Heart left ventricle (tissue), 16 donors: ENCODE results near the gene SLC9A8. TPM values are rescaled to one million over a fixed set of nuclear protein-coding genes. Genes with fewer than 3 reads are reported as not detected.

ENCODE experiments used
- ATAC-seq, 4 donors: fragments of 200-7000 bp; cut with Tn5 transposase; one replicate each; pipeline ENCODE4 v1.9.1; 2020 to 2022; ENCODE audit warnings: moderate library complexity in 4 of 4, mild to moderate bottlenecking in 3 of 4, moderate number of reproducible peaks in 1 of 4
- DNase-seq, 5 donors: peaks; one replicate each; pipeline ENCODE4 v3.0.0-alpha.2; 2020
- H3K27ac ChIP-seq, 12 donors: fragments of 200-600 bp; sonication (generic) in 4 of 12; one replicate each; pipeline versions ENCODE4 v1.5.0 to v1.8.0; 2016 to 2022; ENCODE audit warnings: mild to moderate bottlenecking in 2 of 12
- H3K27me3 ChIP-seq, 9 donors: fragments of 200-600 bp; sonication (generic) in 2 of 9; one replicate each; pipeline versions ENCODE4 v1.5.1 to v1.8.0; 2016 to 2022; ENCODE audit warnings: mild to moderate bottlenecking in 3 of 9
- H3K36me3 ChIP-seq, 9 donors: fragments of 200-600 bp; sonication (generic) in 2 of 9; one replicate each; pipeline versions ENCODE4 v1.5.0 to v1.8.0; 2018 to 2022; ENCODE audit warnings: mild to moderate bottlenecking in 2 of 9
- H3K4me1 ChIP-seq, 12 donors: fragments of 200-600 bp; sonication (generic) in 4 of 12; one replicate each; pipeline versions ENCODE4 v1.5.0 to v1.8.0; 2016 to 2022; ENCODE audit warnings: mild to moderate bottlenecking in 3 of 12
- H3K4me3 ChIP-seq, 12 donors: fragments of 200-600 bp; sonication (generic) in 4 of 12; one replicate each; pipeline versions ENCODE4 v1.5.0 to v1.8.0; 2017 to 2022; ENCODE audit warnings: mild to moderate bottlenecking in 9 of 12, moderate library complexity in 4 of 12
- H3K9me3 ChIP-seq, 12 donors: fragments of 200-600 bp; sonication (generic) in 4 of 12; one replicate each; pipeline versions ENCODE4 v1.5.0 to v1.8.0; 2016 to 2022; ENCODE audit warnings: mild to moderate bottlenecking in 1 of 12
- POLR2A ChIP-seq, 2 donors: fragments of 450-650 bp; IDR thresholded peaks; one replicate each; pipeline ENCODE4 v1.6.1; 2017; ENCODE audit warnings: antibody characterized with exemption in 2 of 2, mild to moderate bottlenecking in 2 of 2, moderate library complexity in 2 of 2
- WGBS, 4 donors: extraction: QIAGEN DNeasy Blood & Tissue Kit in 2 of 4; methylation state at CpG; one replicate each; pipeline versions ENCODE4 v1.1.5 to v1.1.7; 2013 to 2018; 5-methylcytosine and 5-hydroxymethylcytosine counted together
- intact Hi-C, 10 donors: fragments of 100-400 bp; cut with DNase I; formaldehyde crosslinking; loops; one replicate each; pipeline versions ENCODE4 v1.11.1 to v1.14.2; 2022
- long read RNA-seq, 3 donors: library from polyadenylated mRNA; unstranded; transcript quantifications; one replicate each; pipeline ENCODE4 v2.0.0, GENCODE V29; 2020 to 2021
- polyA plus RNA-seq, 2 donors: library from polyadenylated mRNA; stranded (reverse); fragments of 200-250 nt; gene quantifications; one replicate each; pipeline ENCODE4 v1.2.3, GENCODE V29; 2013
- total RNA-seq, 9 donors: library from RNA; depleted of rRNA in 2 of 9; stranded (reverse); fragments of >200 nt in 2 of 9; fragmentation: NEBNext Ultra II Directional in 3 of 9; extraction: Animal tissue kit (Norgen Biotek cat#: 25700) in 3 of 9; gene quantifications; one replicate each; pipeline versions ENCODE4 v1.1.0 to v1.2.4, GENCODE V29; 2016 to 2023
- TF ChIP-seq, protein P1 (sequence below), 12 donors: fragments of 200-600 bp; sonication (generic) in 4 of 12; IDR thresholded peaks; one replicate each; pipeline versions ENCODE4 v1.5.0 to v1.8.0; 2018 to 2022; ENCODE audit warnings: antibody characterized with exemption in 12 of 12, mild to moderate bottlenecking in 5 of 12
- donor health status: ischemic (EF 13 %, LVEDD 7.1; RV severe dilation, severe dysfunction).
- donor health status: healthy with polysubstance abuse.
- donor health status: DM: no; HTN: yes; CAD: no.
- donor health status: DM: no; HTN: no; CAD: no.
- donor health status: ischemic (EF 25% LVEDD 6.9; RV normal size, moderate dysfunction).
- donor health status: ischemic (EF 25% LVEDD 5.7; RV mildly dilated, moderate dysfunction).
- donor health status: healthy.
- donor health status: DM: yes; HTN: yes; CAD: no.
- donor health status: ischemic (EF 35%, LVEDD 5.7; RV mildly dilated, moderate dysfunction).
- donor health status: nonischemic (EF 11% LVEDD 7.7; RV severe dilation, severe dysfunction).
- donor health status: DM: yes; HTN: yes; CAD: no.
- donor health status: PGD.
- donor health status: ischemic (EF 29% LVEDD 5.4; RV normal size, mild dysfunction).
- donor health status: nonischemic (EF 23%, LVEDD 6.1; RV moderate dilation, normal function).

SLC9A8 gene, protein sequence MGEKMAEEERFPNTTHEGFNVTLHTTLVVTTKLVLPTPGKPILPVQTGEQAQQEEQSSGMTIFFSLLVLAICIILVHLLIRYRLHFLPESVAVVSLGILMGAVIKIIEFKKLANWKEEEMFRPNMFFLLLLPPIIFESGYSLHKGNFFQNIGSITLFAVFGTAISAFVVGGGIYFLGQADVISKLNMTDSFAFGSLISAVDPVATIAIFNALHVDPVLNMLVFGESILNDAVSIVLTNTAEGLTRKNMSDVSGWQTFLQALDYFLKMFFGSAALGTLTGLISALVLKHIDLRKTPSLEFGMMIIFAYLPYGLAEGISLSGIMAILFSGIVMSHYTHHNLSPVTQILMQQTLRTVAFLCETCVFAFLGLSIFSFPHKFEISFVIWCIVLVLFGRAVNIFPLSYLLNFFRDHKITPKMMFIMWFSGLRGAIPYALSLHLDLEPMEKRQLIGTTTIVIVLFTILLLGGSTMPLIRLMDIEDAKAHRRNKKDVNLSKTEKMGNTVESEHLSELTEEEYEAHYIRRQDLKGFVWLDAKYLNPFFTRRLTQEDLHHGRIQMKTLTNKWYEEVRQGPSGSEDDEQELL
- total RNA-seq (10 to 100 TPM in 1 of 9 donors, 1 to 10 TPM in 8; 4.6 to 12.5 (median 6.3) TPM), polyA plus RNA-seq (1 to 10 TPM; 5.3 to 5.5 TPM)
- long read RNA-seq, donor 1, partial matches to known transcripts, result 0 of 2 reads
- long read RNA-seq, donor 1, other reads (novel, unspliced or antisense), result 2 of 2 reads
- long read RNA-seq, donor 2, partial matches to known transcripts, result 2 of 12 reads
- long read RNA-seq, donor 2, other reads (novel, unspliced or antisense), result 10 of 12 reads
- long read RNA-seq, donor 3, full-length matches to known transcripts, result 2 of 7 reads
- long read RNA-seq, donor 3, partial matches to known transcripts, result 1 of 7 reads
- long read RNA-seq, donor 3, other reads (novel, unspliced or antisense), result 4 of 7 reads

DNA sequence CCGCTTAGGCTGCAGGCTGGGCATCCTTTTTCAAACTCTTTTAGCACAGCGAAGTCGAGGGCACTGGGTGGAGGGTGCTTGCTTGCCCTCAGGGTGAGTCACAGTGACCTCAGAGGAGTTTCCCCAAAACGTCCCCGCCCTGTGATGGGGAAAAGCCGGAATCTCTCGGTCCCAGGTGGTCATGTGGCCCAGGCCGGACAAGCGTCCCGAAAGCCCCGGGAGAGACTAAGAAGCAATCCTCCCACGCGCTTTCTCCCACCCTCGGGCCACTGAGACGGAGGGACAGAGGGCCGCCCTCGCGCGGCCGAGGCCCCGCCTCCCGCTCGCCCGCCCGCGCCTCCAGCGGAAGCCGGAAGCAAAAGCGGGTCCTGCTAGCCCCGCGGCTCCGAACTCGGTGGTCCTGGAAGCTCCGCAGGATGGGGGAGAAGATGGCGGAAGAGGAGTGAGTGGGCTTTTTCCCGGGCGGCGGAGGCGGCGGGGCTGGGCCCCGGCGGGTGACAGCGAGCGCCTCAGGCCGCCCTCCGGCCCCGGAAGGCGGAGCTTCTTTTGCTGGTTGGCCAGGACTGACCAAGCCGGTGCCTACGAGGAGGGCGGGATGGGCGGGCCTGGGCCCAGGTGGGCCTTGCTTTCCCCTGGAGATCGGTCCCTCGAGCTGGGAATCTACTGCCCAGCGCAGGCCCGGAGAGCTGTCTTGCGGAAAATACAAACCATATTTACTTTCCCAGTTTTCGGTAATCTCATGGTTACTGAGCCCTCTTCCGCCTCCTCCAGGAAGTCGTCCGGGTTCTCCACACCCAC is at the start of gene SLC9A8:
Gene SLC9A8 (plus strand): TSS at position 322 of the 798 bp plus-strand sequence. CDS start 95 bp downstream, at position 417.
- H3K9me3 ChIP-seq, result no peaks in the 10 kb centered on the region
- ATAC-seq (peak; percentile 92 to 96 (median 96)), DNase-seq (peak; percentile 90 to 93 (median 93))
- H3K27ac ChIP-seq, result peak within 1 kb of the TSS; percentile 86 to 100 (median 95)
- 0 to 3% (median 0%) methylated on average over 32 to 61 of the region's 61 CpGs for WGBS, 4 donors
- intact Hi-C loops, result loop anchor here in 8 of 10 donors (1.0 to 10.0 kb wide), 8 partner anchors 35 to 201 kb away; partner anchors contain the start of gene B4GALT5 (in 7 of the 8)
- TF ChIP-seq POLR2A (IDR thresholded peaks at IDR 0.05), result peak in 1 of 2 donors; percentile 79
- TF ChIP-seq, protein P1, sequence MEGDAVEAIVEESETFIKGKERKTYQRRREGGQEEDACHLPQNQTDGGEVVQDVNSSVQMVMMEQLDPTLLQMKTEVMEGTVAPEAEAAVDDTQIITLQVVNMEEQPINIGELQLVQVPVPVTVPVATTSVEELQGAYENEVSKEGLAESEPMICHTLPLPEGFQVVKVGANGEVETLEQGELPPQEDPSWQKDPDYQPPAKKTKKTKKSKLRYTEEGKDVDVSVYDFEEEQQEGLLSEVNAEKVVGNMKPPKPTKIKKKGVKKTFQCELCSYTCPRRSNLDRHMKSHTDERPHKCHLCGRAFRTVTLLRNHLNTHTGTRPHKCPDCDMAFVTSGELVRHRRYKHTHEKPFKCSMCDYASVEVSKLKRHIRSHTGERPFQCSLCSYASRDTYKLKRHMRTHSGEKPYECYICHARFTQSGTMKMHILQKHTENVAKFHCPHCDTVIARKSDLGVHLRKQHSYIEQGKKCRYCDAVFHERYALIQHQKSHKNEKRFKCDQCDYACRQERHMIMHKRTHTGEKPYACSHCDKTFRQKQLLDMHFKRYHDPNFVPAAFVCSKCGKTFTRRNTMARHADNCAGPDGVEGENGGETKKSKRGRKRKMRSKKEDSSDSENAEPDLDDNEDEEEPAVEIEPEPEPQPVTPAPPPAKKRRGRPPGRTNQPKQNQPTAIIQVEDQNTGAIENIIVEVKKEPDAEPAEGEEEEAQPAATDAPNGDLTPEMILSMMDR (IDR thresholded peaks at IDR 0.05), result peak in 11 of 12 donors; percentile 30 to 63 (median 43)
- H3K36me3 ChIP-seq, result peaks cover 0 to 31% (median 28%) of the 10 kb centered on the region in 9 donors
- H3K4me3 ChIP-seq, result peak within 1 kb of the TSS; percentile 42 to 97 (median 80)
- H3K27me3 ChIP-seq, result no peaks in the 10 kb centered on the region
- H3K4me1 ChIP-seq, result peaks cover 4 to 24% (median 12%) of the 10 kb centered on the region in 12 donors

DNA sequence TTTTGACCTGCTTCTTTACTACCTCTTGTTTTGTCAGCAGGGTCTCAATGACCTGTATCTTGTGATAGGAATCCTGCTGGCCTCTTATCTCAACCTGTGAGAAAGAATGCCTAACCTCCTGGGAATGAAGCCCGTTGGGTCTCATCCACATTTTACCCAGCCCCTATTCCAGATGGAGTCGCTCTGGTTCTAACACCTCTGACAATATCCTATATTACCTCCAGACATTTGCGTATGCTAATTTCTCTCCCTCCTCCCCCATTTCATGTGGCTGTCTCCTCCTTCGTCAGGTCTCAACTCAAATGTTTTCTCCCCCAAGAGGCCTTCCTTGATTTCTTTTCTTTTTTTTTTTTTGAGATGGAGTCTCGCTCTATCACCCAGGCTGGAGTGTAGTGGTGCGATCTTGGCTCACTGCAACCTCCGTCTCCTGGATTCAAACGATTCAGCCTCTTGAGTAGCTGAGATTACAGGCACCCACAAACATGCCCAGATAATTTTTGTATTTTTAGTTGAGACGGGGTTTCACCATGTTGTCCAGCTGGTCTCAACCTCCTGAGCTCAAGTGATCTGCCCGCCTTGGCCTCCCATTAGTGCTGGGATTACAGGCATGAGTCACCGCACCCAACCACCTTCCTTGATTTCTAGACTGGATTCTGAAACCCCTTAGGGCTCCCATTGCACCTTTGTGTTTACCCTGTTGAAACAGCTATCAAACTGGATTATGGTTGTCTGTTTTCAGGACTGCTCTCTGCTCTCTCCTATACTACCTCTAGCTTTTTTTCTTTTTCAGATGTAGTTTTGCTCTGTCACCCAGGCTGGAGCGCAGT is 49.5 kb upstream of the SLC9A8 start:
- no peak overlapping the region for H3K27ac ChIP-seq

DNA sequence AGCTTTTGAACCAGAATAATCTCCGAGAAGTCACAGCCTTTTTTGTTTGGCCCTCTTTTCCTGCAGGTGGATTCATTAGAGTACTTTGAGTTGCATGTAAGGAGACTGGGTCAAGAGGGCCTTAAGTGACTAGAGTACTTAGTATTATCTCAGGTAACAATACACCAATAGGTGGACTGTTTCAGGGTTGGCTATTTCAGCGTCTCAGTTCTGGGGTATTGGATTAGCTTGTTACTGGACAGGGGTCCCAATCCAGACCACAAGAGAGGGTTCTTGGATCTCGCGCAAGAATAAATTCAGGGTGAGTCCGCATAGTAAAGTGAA is 47.3 kb upstream of the SLC9A8 start:
- intact Hi-C loops, result no loop called here
- ATAC-seq, result no peak
- Histone ChIP-seq H3K27ac (peak overlapping the region in 1 of 12 donors; percentile 82), H3K36me3 (no peaks in the 10 kb centered on the region), H3K9me3 (no peaks in the 10 kb centered on the region), H3K4me3 (no peak overlapping the region), H3K4me1 (peaks cover 0 to 52% (median 13%) of the 10 kb centered on the region in 12 donors), H3K27me3 (no peaks in the 10 kb centered on the region)
- TF ChIP-seq, protein P1 (IDR thresholded peaks at IDR 0.05), result no peak
- TF ChIP-seq POLR2A (IDR thresholded peaks at IDR 0.05), result no peak
- no peak for DNase-seq
- 87 to 91% (median 89%) methylated on average over 5 of the region's 5 CpGs for WGBS, 4 donors

More for the DNA sequence above, 49.5 kb upstream of the SLC9A8 start:
- Histone ChIP-seq H3K36me3 (no peaks in the 10 kb centered on the region), H3K9me3 (no peaks in the 10 kb centered on the region), H3K4me3 (no peak overlapping the region), H3K27me3 (no peaks in the 10 kb centered on the region), H3K4me1 (peaks cover 0 to 33% (median 8%) of the 10 kb centered on the region in 12 donors)
- TF ChIP-seq, protein P1 (IDR thresholded peaks at IDR 0.05), result no peak
- no peak for TF ChIP-seq POLR2A (IDR thresholded peaks at IDR 0.05)
- DNase-seq (no peak), ATAC-seq (no peak)
- 68 to 73% (median 72%) methylated on average over 12 of the region's 12 CpGs for WGBS, 4 donors
- intact Hi-C loops, result no loop called here
